Measurements from ENCODE around the gene TYMP. TPM values are rescaled to one million over a fixed set of nuclear protein-coding genes. Genes with fewer than 3 reads are reported as not detected.

The TYMP gene
- total RNA-seq, 2 donors from 2014 or later: 1.2 to 2.1 TPM

DNA sequence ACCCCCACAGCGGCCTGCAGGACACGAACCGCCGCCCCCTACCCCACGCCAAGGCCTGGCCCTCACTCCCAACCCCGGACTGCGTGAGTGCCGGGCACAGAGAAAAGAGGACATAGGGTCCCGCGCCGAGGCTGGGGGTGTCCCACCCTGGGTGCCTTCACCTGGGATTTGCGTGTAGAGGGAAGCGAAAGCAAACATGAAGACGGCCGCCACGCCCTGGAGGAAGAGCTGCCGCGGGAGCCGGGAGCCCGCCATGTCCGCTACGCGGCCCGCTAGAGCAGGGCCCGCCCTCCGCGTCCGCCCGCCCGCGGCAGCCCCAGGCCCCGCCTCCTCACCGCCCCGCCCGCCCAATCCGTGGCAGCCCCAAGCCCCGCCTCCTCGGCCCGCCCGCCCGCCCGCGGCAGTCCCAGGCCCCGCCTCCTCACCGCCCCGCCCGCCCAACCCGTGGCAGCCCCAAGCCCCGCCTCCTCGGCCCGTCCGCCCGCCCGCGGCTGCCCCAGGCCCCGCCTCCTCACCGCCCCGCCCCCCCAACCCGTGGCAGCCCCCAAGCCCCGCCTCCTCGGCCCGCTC lies 22.3 kb downstream of the TYMP start, which contains the start of gene LMF2:
Gene LMF2, minus strand, starts transcription at position 282 of the 570 bp plus-strand sequence. Its CDS starts 27 bp downstream, at position 255.
- H3K4me3 ChIP-seq (ENCODE audit: low read length): peak within 1 kb of the TSS; percentile 97
- no peaks in the 10 kb centered on the region for H3K27me3 Mint-ChIP-seq (ENCODE audit: insufficient read depth)
- DNase-seq: peak; percentile 99
- H3K27ac Mint-ChIP-seq: peak within 1 kb of the TSS; percentile 97
- H3K36me3 Mint-ChIP-seq (ENCODE audit: low read depth): peaks cover 5% of the 10 kb centered on the region
- peaks cover 8% of the 10 kb centered on the region for H3K4me1 ChIP-seq (ENCODE audit: control insufficient read depth, insufficient read depth, low read length)
- H3K9ac ChIP-seq (ENCODE audit: extremely low read depth, low read length, poor library complexity, severe bottlenecking): peak within 1 kb of the TSS; percentile 81
- no peak for TF ChIP-seq CTCF (conservative IDR thresholded peaks at IDR 0.05)
- no peaks in the 10 kb centered on the region for H3K27me3 ChIP-seq (ENCODE audit: control insufficient read depth, insufficient read depth, low read length, poor library complexity, severe bottlenecking)
- 0% methylated on average over 1 to 43 of the region's 62 CpGs for WGBS, 2 experiments (ENCODE audit: insufficient coverage in 1 of 2, insufficient read length in 1 of 2)
- H3K4me3 Mint-ChIP-seq: peak within 1 kb of the TSS; percentile 95
- no peaks in the 10 kb centered on the region for H3K9me3 ChIP-seq (ENCODE audit: control insufficient read depth, low read length)
- H3K36me3 ChIP-seq (ENCODE audit: control insufficient read depth, insufficient read depth, low read length): peaks cover 15% of the 10 kb centered on the region
- no peaks in the 10 kb centered on the region for H3K9me3 Mint-ChIP-seq
- H3K4me1 Mint-ChIP-seq: peaks cover 8% of the 10 kb centered on the region
- H3K27ac ChIP-seq (ENCODE audit: low read depth, low read length): peak within 1 kb of the TSS; percentile 94

DNA sequence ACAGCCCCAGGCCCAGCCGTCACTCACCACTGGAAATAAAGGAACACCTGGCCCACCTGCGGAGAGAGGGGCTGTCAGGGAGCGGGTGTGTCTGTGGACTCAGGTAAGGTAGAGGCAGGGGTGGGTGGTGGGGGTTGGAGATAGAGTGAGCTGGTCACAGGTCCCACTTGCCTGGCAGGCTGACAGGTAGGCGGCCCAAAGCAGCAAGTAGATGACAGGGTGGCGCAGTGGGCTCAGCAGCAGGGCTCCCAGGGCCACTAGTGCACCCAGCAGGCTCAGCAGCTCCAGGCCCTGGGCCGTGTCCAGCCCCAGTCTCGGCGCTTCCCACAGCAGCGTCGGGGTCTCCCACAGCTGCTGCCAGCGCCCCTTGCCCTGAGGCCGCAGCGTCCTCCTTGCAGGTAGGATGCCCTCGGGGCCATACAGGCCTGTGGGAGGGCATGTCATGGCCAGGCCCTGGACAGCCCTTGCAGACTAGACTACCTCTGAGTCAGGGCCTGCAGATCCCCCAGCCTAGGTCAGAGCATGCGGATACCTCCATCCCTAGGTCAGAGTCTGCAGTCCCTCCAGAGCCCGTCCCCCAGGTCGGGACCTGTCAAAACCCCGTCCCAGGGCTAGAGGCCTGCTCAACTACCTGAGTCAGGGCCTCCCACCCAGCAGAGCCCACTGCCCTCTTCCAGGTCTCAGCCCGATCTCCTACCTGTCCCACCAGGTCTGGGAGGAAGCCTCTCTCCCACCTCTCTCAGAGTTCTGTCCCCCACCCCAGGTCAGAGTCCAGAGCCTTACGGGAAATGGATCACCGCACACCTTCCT lies 23.0 kb downstream of the TYMP start:
- H3K4me1 Mint-ChIP-seq: peaks cover 8% of the 10 kb centered on the region
- Histone ChIP-seq H3K9me3 (ENCODE audit: control insufficient read depth, low read length) (no peaks in the 10 kb centered on the region), H3K36me3 (ENCODE audit: control insufficient read depth, insufficient read depth, low read length) (peaks cover 15% of the 10 kb centered on the region), H3K27ac (ENCODE audit: low read depth, low read length) (no peak overlapping the region), H3K4me3 (ENCODE audit: low read length) (peak overlapping the region; percentile 97), H3K4me1 (ENCODE audit: control insufficient read depth, insufficient read depth, low read length) (peaks cover 8% of the 10 kb centered on the region), H3K27me3 (ENCODE audit: control insufficient read depth, insufficient read depth, low read length, poor library complexity, severe bottlenecking) (no peaks in the 10 kb centered on the region), H3K9ac (ENCODE audit: extremely low read depth, low read length, poor library complexity, severe bottlenecking) (peak overlapping the region; percentile 69)
- DNase-seq: peak; percentile 64
- no peak for TF ChIP-seq CTCF (conservative IDR thresholded peaks at IDR 0.05)
- H3K4me3 Mint-ChIP-seq: peak overlapping the region; percentile 95
- H3K36me3 Mint-ChIP-seq (ENCODE audit: low read depth): peaks cover 2% of the 10 kb centered on the region
- H3K27me3 Mint-ChIP-seq (ENCODE audit: insufficient read depth): no peaks in the 10 kb centered on the region
- peak overlapping the region; percentile 87 for H3K27ac Mint-ChIP-seq
- no peaks in the 10 kb centered on the region for H3K9me3 Mint-ChIP-seq
- WGBS, 2 experiments (ENCODE audit: insufficient coverage in 1 of 2, insufficient read length in 1 of 2): 45 to 47% methylated on average over 3 to 21 of the region's 21 CpGs

GRCh38 chr22:50505776-50506610 lies 23.8 kb downstream of the TYMP start:
- Histone ChIP-seq H3K9me3 (ENCODE audit: control insufficient read depth, low read length) (no peaks in the 10 kb centered on the region), H3K4me3 (ENCODE audit: low read length) (peak overlapping the region; percentile 97), H3K36me3 (ENCODE audit: control insufficient read depth, insufficient read depth, low read length) (peaks cover 15% of the 10 kb centered on the region), H3K27ac (ENCODE audit: low read depth, low read length) (no peak overlapping the region), H3K9ac (ENCODE audit: extremely low read depth, low read length, poor library complexity, severe bottlenecking) (no peak overlapping the region), H3K4me1 (ENCODE audit: control insufficient read depth, insufficient read depth, low read length) (peaks cover 8% of the 10 kb centered on the region), H3K27me3 (ENCODE audit: control insufficient read depth, insufficient read depth, low read length, poor library complexity, severe bottlenecking) (no peaks in the 10 kb centered on the region)
- TF ChIP-seq CTCF (conservative IDR thresholded peaks at IDR 0.05): no peak
- 89 to 91% methylated on average over 23 to 41 of the region's 41 CpGs for WGBS, 2 experiments (ENCODE audit: insufficient coverage in 1 of 2, insufficient read length in 1 of 2)
- no peak for DNase-seq
- H3K9me3 Mint-ChIP-seq: no peaks in the 10 kb centered on the region
- peak overlapping the region; percentile 95 for H3K4me3 Mint-ChIP-seq
- no peak overlapping the region for H3K27ac Mint-ChIP-seq
- peaks cover 8% of the 10 kb centered on the region for H3K4me1 Mint-ChIP-seq
- no peaks in the 10 kb centered on the region for H3K27me3 Mint-ChIP-seq (ENCODE audit: insufficient read depth)
- H3K36me3 Mint-ChIP-seq (ENCODE audit: low read depth): peaks cover 2% of the 10 kb centered on the region

Data from endodermal cell (in vitro differentiated cells).